ENCODE data around the gene MERTK. TPM values are rescaled to one million over a fixed set of nuclear protein-coding genes. Genes with fewer than 3 reads are reported as not detected.
A peak's percentile ranks its signal among the peaks of the same experiment; 100 is the strongest.

Gene MERTK
- total RNA-seq, 6 experiments from 2014 or later, result not detected

DNA sequence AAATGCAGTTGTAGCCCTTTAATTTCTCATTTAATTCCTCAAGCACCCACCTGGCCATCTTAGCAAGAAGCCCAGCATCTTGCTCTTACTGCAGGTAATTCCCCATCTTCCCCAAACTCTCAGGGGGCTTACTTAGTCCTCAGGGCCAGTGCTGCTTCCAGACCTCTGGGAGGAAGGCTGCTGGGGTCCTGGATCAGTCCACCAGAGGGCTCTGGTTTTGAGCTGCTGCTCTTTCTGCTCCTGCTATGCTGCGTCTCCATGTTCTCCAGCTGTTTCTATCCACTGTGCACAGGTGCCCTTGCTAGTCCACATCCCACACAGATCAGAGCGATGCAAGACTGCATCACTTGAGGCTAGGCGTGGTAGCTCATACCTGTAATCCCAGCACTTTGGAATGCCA, 122.2 kb downstream of the MERTK start:
- TF ChIP-seq, protein P1, sequence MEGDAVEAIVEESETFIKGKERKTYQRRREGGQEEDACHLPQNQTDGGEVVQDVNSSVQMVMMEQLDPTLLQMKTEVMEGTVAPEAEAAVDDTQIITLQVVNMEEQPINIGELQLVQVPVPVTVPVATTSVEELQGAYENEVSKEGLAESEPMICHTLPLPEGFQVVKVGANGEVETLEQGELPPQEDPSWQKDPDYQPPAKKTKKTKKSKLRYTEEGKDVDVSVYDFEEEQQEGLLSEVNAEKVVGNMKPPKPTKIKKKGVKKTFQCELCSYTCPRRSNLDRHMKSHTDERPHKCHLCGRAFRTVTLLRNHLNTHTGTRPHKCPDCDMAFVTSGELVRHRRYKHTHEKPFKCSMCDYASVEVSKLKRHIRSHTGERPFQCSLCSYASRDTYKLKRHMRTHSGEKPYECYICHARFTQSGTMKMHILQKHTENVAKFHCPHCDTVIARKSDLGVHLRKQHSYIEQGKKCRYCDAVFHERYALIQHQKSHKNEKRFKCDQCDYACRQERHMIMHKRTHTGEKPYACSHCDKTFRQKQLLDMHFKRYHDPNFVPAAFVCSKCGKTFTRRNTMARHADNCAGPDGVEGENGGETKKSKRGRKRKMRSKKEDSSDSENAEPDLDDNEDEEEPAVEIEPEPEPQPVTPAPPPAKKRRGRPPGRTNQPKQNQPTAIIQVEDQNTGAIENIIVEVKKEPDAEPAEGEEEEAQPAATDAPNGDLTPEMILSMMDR (IDR thresholded peaks at IDR 0.05), result peak; percentile 23; the same call in 1 of the 2 replicates
- peaks cover 44% of the 10 kb centered on the region for H3K27me3 Mint-ChIP-seq (ENCODE audit: insufficient read depth)
- peaks cover 10% of the 10 kb centered on the region for H3K9me3 Mint-ChIP-seq
- no peak for DNase-seq
- no peak overlapping the region for H3K27ac Mint-ChIP-seq
- H3K36me3 Mint-ChIP-seq (ENCODE audit: low read depth), result no peaks in the 10 kb centered on the region
- H3K4me1 Mint-ChIP-seq (ENCODE audit: low read depth), result peaks cover 5% of the 10 kb centered on the region; the same call in 1 of the 2 replicates
- H3K4me3 Mint-ChIP-seq, result no peak overlapping the region

GRCh38 chr2:112021290-112021689, 122.9 kb downstream of the MERTK start:
- 0 out of 2 replicates have a peak, but pooled peaks cover 4% of the 10 kb centered on the region for H3K4me1 Mint-ChIP-seq (ENCODE audit: low read depth)
- H3K4me3 Mint-ChIP-seq, result no peak overlapping the region
- H3K27ac Mint-ChIP-seq, result no peak overlapping the region
- TF ChIP-seq, protein P1 (IDR thresholded peaks at IDR 0.05), result no peak
- peaks cover 10% of the 10 kb centered on the region for H3K9me3 Mint-ChIP-seq
- peaks cover 44% of the 10 kb centered on the region for H3K27me3 Mint-ChIP-seq (ENCODE audit: insufficient read depth)
- no peak for DNase-seq
- no peaks in the 10 kb centered on the region for H3K36me3 Mint-ChIP-seq (ENCODE audit: low read depth)

DNA sequence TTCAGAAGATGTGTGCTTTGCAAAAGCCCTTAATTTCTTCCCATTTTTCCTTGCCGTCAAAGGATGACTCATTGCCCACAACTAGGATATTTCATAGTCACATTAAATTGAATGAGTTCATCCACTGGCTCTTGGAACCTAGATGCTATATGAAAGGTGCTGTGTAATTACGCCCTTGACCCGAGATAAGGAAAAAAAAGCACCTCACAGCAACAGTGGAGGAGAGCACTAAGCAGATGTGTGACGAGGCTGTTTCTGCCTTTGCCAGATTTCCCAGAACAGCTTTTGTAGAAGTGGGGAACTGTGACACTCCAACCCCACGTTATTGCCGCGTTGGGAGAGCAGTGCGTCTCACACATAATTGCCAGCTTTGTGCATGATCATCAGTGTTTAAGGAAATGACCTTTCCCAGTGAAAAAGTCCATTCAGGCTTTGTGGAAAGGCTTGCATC, 123.4 kb downstream of the MERTK start:
- no peak overlapping the region for H3K4me3 Mint-ChIP-seq
- peaks cover 5% of the 10 kb centered on the region for H3K9me3 Mint-ChIP-seq
- TF ChIP-seq, protein P1 (IDR thresholded peaks at IDR 0.05), result no peak

DNA sequence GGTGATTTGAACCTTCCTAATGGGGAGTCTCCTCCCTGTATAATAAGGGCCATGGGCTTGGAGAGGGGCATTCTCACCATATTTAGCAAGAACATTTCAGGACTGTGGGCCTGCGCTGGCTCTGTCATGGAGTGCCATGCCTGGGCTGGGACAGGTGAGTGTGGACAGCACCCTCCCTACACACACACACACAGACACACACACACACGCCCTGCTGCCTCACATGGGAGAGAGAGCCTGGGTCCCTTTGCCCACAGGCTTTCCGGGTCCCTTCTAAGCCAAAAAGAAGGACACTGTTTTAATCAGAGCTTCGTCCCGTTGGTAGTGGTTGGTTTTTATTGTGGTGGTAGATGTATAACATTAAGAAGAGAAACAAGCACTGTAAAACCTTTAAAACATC, 125.3 kb downstream of the MERTK start:
- H3K4me1 Mint-ChIP-seq (ENCODE audit: low read depth), result 0 out of 2 replicates have a peak, but pooled peaks cover 4% of the 10 kb centered on the region
- TF ChIP-seq, protein P1 (IDR thresholded peaks at IDR 0.05), result no peak
- H3K27me3 Mint-ChIP-seq (ENCODE audit: insufficient read depth), result peaks cover 39% of the 10 kb centered on the region
- H3K36me3 Mint-ChIP-seq (ENCODE audit: low read depth), result no peaks in the 10 kb centered on the region
- H3K9me3 Mint-ChIP-seq, result no peaks in the 10 kb centered on the region
- H3K4me3 Mint-ChIP-seq, result no peak overlapping the region
- DNase-seq, result no peak
- no peak overlapping the region for H3K27ac Mint-ChIP-seq

More for the DNA sequence above, 123.4 kb downstream of the MERTK start:
- Mint-ChIP-seq H3K27ac (no peak overlapping the region), H3K27me3 (ENCODE audit: insufficient read depth) (peaks cover 40% of the 10 kb centered on the region), H3K4me1 (ENCODE audit: low read depth) (0 out of 2 replicates have a peak, but pooled peaks cover 4% of the 10 kb centered on the region), H3K36me3 (ENCODE audit: low read depth) (no peaks in the 10 kb centered on the region)
- peak; percentile 13 for DNase-seq

DNA sequence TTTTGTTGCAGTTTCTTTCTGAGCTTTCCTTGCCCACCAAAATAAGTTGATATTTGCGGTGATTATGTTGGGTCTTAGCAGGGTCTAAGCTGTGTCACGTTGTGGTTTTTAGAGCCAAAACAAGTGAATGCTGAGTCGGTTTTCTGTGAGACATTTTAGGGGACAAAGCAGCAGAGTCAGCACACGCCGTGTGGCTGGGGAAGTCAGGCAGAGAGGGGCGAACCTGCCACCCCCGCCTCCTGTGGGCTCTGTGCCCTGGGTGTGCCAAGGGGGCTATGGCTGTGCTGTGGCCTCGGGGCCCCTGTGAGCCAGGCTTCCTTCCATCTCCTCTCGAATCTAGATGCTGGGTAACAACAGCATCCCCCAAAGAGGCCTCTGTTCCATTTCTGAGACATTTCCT, 125.8 kb downstream of the MERTK start:
- no peak overlapping the region for H3K27ac Mint-ChIP-seq
- H3K4me1 Mint-ChIP-seq (ENCODE audit: low read depth), result 0 out of 2 replicates have a peak, but pooled peaks cover 4% of the 10 kb centered on the region
- H3K27me3 Mint-ChIP-seq (ENCODE audit: insufficient read depth), result peaks cover 39% of the 10 kb centered on the region
- H3K9me3 Mint-ChIP-seq, result no peaks in the 10 kb centered on the region
- H3K4me3 Mint-ChIP-seq, result no peak overlapping the region
- TF ChIP-seq, protein P1 (IDR thresholded peaks at IDR 0.05), result no peak
- no peaks in the 10 kb centered on the region for H3K36me3 Mint-ChIP-seq (ENCODE audit: low read depth)
- no peak for DNase-seq

Measured in HFFc6 (cell line).